Esophagus mucosa (tissue), 1 donor: Measurements from ENCODE around the gene ARID5B. TPM values are rescaled to one million over a fixed set of nuclear protein-coding genes. Genes with fewer than 3 reads are reported as not detected.
"Not testable (repeated sequence)": the region's sequence is repeated elsewhere in the genome, so short reads cannot be mapped to it uniquely, and the experiment has no call there.

Source experiments
- ATAC-seq: fragments of 200-7000 bp; cut with Tn5 transposase; one replicate; pipeline ENCODE4 v1.9.1; 2020
- total RNA-seq: library from RNA; stranded (reverse); gene quantifications from one replicate; pipeline ENCODE4 v1.2.4, GENCODE V29; 2023
- donor health status: DM: yes; HTN: yes; CAD: no.

The ARID5B gene
- total RNA-seq, 1 donor from 2014 or later = 23.4 TPM

DNA sequence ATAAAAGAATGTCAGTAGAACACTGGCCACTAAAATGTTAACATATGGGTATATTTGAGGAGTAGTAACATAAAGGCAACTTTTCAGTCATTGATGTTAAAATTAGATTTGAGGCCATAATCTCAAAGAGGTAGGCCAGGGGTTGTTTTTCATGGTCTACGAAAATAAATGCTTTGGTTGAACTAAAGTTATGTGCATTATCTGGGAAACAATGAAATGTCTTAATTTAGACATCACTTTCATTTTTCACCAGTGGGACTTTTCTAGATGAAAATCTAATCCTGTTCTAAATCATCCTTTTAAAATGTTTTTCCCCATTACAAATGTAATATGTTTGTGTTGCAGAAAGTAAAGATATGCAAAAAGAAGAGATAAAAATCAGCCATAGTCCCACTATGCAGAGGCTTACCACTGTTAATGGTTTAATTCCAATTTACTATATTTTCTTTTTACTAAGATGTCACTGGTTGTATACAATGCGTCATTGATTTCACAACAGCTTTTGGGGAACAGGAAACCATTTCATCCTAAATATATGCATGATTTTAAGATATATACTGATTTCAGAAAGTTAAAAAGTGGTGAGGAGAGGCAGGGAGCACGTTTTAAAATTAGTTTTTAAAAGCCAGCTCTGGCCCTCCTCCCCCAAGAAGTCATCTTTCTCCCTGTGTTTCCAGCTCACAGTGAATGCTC lies 64.3 kb downstream of the ARID5B start:
- ATAC-seq = no peak

DNA sequence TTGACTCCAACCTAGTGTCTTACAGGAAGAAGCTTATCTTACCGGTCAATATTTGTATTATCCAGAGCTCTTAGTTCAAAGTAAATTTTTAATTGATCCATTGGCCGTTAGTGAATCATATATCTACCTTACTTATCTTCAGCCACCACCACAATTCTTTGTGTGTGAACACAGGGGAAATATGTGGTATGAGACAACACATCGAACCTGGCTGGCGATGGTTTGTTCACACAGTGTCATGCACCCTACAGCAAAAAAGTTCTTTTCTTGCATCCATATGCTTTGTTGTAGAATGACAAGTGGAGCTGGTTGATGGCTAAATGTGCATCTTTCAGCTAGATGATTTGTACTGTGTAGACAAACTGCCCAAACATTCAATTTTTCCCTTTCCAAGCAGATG lies 65.8 kb downstream of the ARID5B start:
- no peak for ATAC-seq

DNA sequence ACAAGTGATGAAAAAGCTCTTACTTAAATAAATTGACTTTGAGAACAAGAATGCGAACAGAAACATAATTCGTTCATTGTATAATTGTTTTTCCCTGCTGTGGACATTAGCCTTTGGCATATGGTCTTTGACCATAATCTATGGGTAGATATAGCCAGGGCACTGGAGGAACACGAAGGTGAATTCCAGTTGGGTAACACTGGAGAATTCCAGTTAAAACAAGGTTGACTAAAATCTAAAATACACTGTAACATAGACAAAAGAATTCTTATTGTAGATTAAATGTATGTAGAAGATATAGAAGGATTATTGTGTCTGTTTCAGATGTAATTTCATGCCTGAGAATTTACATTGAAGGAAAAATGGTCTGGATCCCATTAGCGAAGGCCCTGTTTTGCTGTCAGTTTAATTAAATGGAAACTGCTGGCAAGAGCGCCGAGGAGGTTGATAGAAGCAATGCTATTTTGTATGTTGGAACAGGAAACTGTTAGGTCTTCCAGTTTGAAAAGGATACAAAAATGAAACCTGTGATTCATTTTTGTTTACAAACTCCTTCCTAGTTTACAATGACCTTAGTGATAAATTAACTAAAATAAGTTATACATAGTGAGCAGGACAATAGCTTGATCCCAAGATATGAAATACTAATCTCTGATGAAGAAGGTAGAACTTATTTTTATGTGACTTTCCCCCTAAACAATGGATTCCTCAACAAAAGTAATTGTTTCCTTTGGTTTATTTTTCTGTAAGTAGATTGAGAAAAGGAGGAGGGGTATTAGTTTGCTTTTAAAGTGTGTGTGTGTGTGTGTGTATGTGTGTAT lies 68.9 kb downstream of the ARID5B start:
- ATAC-seq = no peak

DNA sequence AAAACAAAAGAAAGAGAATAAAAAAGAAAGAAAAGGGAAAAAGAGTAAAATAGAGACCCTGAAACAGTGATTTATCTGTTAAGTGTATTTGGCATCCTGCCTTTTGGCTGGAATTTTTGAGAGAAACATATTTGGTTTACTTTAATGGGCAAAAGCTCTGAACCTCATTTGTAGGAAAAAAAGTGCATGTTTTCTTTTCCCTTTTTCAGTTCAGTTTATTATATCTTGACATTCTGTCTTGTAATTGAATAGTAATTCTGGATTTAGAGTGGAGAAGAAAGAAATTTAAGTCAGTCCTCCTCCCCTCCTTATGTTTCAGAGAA lies 69.5 kb downstream of the ARID5B start:
- no peak for ATAC-seq

DNA sequence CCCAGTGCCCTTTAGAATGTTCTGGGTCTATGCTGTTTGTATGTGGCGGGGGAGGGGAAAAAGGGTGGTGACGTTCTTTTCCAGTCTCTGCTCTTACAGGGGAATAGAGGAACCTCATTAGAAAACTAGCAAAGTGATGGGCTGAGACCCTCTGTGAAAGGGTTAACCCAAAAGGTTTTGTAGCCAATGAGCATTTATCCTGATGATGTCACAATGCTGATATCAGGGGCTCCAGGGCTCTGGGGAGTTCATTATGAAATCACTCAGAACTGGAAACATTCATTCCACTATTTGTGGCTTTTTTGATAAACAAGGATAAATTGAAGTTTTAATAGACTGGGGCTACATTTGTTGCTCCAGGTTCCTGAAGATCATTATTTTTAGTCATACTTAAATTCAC lies 71.7 kb downstream of the ARID5B start:
- ATAC-seq = no peak

DNA sequence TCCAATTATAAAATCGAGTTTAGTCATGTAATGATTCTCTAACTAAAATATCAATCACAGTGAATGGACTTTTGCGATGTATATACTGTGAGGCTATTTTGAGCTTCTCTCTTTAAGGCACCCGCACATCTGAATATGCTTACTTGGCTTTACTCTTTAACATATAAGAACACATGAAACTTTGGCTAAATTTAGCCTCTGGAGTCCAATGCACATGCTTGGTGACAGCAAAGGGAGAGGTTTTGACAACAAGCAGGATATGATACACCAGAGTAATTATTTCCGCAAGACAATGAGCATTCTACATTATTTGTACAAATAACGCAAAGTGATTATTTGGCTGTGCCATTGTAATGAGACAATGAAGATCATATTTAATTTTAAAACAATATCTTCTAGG lies 72.4 kb downstream of the ARID5B start:
- ATAC-seq = no peak

DNA sequence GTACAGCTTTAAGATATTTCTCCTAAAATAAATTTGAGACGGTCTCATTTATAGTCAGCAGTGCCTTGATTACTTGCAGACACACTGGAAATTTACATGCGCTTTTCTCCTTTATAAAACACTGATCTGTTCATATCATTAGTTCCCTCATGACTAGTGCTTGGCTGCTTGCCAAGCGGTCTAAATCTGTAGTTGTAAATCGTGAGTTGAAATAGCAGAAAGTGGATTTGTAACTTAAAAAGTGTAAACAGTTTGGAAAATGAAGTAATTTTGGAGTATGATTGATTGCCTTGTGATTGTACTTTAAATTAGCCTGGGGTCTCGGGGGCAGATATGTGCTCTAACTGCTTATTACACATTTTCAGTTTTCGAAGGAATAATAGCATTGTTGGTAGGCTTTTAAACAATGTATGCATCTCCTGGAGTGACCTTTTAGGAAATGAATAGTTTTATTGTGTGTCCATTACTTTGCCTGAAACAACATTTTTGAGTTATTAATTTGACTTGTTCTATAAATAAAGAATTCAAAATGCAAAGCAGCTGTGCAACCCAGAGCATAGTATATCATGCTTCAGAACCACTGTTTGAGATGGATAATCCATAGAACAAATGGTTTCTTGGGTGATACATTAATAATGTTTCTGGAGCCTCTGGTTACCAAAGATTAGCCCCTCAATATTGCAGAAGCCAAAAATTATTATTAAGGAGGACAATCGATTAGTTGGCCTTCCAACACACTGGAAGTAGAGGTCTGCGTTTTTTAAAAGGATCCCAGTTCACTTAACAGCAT lies 73.3 kb downstream of the ARID5B start:
- ATAC-seq = no peak

DNA sequence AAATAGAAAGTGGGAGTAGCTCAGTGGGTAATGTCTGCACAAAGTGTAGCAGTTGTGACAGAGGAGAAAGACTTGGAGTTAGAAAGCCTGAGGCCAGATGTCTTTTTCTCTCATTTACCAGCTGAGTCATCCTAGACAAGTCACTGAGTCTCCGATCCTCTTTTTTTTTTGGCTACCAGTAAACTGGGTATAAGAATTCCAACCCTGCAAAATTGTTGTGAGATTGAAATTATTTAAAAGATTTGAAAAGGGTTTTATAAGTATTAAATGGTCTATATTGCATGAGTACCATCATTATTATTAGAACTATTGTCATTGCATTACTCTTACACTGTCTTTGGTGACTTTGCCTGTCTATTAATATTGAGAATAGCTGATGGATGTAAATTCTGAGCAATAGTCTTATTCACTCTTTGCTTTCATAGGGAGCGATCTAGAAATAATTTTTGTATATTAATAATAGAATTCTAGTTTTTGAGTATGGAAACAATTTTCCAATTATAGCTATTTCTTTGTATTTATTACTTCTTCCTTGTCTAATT lies 74.0 kb downstream of the ARID5B start:
- peak; percentile 70 for ATAC-seq

DNA sequence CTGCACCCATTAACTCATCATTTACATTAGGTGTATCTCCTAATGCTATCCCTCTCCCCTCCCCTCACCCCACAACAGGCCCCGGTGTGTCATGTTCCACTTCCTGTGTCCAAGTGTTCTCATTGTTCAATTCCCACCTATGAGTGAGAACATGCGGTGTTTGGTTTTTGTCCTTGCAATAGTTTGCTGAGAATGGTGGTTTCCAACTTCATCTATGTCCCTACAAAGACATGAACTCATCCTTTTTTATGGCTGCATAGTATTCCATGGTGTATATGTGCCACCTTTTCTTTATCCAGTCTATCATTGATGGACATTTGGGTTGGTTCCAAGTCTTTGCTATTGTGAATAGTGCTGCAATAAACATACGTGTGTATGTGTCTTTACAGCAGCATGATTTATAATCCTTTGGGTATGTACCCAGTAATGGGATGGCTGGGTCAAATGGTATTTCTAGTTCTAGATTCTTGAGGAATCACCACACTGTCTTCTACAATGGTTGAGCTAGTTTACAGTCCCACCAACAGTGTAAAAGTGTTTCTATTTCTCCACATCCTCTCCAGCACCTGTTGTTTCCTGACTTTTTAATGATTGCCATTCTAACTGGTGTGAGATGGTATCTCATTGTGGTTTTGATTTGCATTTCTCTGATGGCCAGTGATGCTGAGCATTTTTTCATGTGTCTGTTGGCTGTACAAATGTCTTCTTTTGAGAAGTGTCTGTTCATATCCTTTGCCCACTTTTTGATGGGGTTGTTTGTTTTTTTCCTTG lies 75.6 kb downstream of the ARID5B start:
- not testable (repeated sequence) for ATAC-seq

DNA sequence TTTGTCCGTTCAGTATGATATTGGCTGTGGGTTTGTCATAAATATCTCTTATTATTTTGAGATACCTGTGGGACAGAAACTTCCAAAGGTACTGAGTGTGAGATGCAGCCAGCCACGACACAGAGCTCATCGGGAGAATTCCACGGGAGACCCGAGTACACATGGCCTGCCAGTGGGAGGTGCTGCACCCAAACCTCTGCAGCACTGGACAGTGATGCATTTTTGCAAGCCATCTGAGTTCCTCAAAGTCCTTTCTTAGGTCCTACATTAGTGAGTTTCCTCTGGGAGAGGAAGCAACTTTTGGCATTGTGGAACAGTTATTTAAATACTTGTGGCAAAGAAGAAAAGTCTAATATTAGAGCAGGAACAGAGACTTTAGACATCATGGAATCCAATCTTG lies 77.5 kb downstream of the ARID5B start:
- no peak for ATAC-seq

DNA sequence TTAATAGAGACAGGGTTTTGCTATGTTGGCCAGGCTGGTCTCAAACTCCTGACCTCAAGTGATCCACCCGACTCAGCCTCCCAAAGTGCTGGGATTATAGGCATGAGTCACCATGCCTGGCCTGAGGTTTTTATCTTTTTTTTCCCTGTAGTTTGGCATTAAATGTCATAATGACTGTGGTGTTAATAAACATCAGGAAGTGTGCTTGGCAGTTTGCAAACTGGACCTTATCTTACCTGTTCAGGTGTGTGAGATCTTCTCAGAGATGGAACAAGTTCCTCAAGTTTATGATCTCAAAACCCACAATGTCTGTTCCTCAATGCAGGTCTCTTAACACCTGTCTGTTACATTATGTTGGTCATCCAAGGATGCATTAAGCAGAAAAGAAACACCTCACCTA lies 80.0 kb downstream of the ARID5B start:
- ATAC-seq = peak; percentile 91

DNA sequence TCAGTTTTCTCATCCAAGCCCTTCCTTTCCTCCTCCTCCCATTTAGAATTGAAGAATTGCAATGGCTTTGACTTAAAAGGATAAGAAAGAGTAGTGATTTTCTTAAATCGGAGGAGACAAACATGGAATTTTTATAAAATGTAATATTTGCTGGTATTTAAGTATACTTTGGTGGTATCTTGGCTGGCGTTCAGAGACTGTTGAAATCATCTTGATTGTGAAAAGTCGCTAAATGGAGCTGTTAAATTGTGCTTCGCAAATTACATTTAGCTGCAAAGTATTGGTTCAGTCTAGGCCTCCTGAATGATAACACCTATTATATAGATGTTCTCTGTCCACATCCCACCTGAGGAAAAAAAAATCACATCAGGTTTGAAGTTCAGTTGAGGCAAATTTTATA lies 81.8 kb downstream of the ARID5B start:
- ATAC-seq = no peak

DNA sequence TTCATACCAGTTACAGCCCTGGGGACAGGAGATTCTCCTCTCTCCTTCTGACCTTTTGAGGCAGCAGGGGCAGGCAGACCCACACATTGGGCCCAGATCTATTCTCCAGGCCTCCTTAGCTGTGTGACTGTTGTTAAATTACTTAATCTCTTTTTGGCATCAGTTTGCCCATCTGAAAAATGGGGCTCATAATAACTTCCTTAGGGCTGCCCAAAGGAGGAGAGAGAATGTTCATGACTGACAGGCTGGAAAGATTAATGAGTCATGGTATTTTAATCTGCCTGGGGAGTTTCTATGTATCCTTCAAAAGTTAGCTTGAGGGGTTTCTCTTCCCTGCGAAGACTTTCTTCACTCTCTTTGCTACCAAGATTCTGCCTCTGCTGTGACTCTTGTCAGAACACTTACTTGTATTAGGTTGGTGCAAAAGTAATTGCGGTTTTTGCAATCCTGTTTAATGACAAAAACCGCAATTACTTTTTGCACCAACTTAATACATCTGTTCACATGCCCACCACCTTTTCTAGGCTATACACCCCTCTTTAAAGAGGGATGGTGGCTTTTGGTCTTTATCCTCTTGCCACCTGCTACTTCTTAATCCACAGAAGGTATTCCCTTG lies 83.4 kb downstream of the ARID5B start:
- no peak for ATAC-seq

DNA sequence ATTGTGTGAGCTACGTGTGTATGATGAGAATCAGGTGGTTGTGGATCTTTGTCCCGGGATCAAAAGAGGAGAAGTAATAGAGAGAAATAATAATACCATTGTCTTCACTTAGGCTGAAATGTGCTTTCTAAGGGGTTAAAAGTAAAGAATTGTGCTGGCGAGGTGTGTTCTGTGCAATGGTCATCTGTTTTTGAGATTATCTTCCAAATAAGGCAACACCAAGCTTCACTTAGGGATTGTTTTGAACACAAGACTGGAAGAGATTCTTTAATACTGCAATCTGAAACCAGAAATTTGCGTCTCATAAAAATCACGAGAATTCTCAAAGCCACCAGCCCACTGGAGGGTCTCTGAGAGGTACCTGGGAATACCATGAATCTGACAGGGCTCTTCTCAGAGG lies 84.2 kb downstream of the ARID5B start:
- ATAC-seq = no peak

DNA sequence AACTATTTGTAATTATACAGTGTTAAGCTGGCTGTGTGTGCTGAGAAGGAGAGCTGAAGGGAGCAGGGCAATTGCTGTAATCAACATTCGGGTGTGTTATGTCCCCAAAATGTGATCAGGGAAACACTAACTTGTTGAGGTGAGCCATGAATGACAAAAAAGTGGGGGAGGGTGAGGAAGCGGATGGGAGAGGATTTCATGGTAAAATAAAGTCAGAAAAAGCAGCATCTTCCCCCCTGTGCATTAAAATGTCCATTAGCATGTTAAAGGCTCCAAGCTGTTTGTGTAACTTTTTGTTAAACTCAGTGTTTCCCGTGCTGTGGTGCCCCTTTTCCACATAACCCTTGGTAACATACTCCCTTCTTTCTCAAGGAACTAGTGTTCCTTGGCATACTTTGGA lies 84.9 kb downstream of the ARID5B start:
- no peak for ATAC-seq

DNA sequence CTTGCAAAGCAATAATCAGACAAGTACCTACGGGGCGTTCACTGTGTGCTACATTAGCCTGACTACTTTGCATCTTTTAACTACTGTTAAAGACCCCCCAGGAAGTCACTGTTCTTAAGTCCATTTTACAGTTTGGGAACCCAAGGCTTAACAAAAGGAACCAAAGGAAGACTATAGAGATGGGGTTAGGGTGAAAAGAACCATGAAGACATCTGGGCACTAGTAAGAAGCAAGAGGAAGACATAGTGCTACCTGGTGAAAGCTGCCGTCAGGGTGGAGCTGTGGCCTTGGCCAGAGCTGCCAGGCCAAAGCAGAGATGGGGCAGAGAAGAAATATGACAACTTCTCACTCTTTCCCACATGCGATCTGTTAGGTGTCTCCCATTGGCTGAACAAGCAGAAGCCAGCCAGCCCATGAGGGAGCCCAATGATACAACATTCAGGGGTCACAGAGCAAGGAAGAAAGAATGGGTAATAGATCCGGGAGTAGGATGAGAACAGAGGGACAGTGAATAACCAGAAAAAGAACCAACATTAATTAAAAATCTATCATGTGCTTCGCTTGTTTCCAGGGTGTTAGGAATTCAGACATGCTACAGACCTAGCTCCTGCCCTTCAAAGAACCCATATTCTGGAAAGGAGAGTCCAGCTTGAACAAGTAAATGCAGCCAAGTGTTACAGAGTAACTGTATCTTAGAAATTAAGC lies 85.4 kb downstream of the ARID5B start:
- ATAC-seq = no peak

DNA sequence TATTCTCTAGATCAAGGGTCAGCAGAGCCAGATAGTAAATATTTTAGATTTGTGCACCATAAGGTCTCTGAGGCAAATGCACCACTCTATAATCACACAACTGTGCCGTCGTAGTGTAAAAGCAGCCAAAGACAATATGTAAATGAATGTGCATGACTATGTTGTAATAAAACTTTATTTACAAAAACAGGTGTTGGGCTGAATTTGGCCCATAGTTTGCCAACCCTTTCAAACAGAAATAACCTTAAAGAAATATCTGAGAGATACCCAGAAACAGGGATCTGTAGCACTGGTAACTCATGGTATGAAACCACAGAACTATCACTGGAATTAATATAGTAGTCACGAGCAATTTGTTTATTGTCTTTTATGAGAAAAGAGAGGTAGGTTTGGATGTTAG lies 86.0 kb downstream of the ARID5B start:
- no peak for ATAC-seq

DNA sequence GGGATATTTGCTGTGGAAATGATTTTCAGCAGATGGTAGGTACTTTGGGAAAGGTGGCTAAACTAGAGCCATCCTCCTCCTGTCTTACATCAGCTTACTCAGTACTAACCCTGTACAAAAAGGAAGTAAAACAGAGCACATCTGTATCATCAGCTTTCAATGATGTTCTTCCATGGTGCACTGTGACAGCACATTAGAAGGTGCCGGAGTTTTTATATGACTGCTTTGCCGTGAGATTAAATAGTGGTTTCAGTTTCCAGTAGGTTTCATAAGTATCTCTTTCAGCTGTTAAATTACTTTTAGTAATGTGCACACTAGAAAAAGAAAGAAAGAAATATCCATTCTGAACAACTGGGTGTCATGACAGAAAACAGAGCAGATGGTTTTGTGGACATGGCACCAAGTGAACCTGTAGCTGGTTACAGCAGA lies 86.5 kb downstream of the ARID5B start:
- ATAC-seq = peak; percentile 56

DNA sequence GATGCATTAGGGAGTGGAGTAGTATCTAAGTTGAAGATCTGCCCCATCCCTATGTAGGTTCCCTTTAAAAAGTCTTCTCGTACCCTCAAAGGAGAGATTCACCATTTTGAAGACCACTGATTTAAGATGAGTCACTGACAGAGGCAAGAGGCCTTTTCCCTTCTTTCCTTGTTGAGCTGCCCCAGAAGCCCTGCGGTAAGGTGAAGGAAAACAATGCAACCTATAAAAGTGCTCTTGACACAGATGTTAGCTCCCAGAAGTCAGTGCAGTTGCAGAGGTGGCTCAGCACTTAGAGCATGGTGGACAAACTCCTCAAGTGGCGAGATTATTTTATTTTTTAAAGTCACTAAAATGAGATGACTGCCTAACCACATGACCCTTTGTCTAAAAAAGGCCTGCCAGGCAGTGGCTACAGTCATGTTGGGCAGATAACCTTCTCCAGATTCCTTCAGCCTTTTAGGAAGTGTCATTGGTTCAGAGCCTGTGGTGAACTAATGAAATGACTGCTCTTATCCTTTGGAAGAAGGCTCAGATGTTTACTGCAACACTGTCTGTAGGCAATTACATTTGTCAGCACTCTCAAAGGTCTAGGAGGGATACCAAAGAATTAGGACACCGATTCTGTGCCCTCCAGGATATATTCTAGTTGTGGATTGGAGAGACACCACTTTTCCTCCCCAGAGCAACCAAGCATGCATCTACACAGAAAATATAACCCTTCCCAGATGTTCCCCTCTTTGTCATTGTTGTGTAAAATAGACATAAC lies 88.7 kb downstream of the ARID5B start:
- no peak for ATAC-seq

DNA sequence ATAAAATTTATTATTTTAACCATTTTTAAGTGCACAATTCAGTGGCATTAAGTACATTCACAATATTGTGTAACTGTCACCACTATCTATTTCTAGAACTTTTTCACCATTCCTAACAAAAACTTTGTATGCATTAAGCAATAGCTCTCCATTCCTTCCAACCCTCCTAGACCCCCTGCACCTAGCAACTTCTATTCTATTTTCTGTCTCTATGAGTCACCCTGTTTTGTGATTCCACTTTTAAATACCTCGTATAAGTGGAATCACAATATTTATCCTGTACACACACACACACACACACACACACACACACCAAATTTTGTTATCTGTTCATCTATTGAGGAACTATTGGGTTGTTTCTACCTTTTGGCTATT lies 89.2 kb downstream of the ARID5B start:
- no peak for ATAC-seq

DNA sequence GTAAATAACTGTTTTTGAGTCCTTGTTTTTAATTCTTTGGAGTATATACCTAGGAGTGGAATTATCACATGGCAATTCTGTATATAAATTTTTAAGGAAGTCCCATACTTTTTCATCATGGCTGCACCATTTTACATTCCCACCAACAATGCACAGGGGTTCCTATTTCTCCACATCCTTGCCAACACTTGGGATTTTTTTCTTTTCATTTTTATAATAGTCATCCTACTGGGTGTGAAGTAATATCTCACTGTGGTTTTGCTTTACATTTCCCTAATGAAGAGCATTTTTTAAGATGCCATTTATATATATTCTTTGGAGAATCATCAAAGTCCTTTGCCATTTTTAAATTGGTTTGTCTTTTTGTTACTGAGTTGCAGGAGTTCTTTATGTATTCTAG lies 89.7 kb downstream of the ARID5B start:
- no peak for ATAC-seq
